GM12872 (cell line): ENCODE data around the gene TEAD2.

Experiments
- CTCF ChIP-seq: IDR thresholded peaks from 3 replicates; pipeline ENCODE4 v1.5.1; 2011; ENCODE audit warnings: low read depth, mild to moderate bottlenecking, low read length, moderate library complexity; ENCODE audit not compliant: insufficient read depth

TEAD2 gene

GRCh38 chr19:49316284-49316683 is 45.9 kb downstream of the TEAD2 start:
- TF ChIP-seq CTCF, result no peak

- no peak for TF ChIP-seq CTCF
These were observed 47.1 kb downstream of the TEAD2 start for GRCh38 chr19:49315111-49315510.

- TF ChIP-seq CTCF, result 0 out of 3 replicates have a peak, but pooled peaks have one; percentile 7
These were observed 53.1 kb downstream of the TEAD2 start for GRCh38 chr19:49309087-49309486.

- TF ChIP-seq CTCF, result no peak
These were observed 60.4 kb downstream of the TEAD2 start for GRCh38 chr19:49301866-49302252.

- TF ChIP-seq CTCF, result peak; percentile 99
These were observed 60.9 kb downstream of the TEAD2 start for GRCh38 chr19:49301165-49301865.

GRCh38 chr19:49297403-49297802 is 64.8 kb downstream of the TEAD2 start:
- no peak for TF ChIP-seq CTCF

GRCh38 chr19:49295208-49295880 is 66.9 kb downstream of the TEAD2 start:
- TF ChIP-seq CTCF, result no peak
